ENCODE measurements around the gene FASTKD3.
A peak's percentile ranks its signal among the peaks of the same experiment; 100 is the strongest.

FASTKD3 gene

DNA sequence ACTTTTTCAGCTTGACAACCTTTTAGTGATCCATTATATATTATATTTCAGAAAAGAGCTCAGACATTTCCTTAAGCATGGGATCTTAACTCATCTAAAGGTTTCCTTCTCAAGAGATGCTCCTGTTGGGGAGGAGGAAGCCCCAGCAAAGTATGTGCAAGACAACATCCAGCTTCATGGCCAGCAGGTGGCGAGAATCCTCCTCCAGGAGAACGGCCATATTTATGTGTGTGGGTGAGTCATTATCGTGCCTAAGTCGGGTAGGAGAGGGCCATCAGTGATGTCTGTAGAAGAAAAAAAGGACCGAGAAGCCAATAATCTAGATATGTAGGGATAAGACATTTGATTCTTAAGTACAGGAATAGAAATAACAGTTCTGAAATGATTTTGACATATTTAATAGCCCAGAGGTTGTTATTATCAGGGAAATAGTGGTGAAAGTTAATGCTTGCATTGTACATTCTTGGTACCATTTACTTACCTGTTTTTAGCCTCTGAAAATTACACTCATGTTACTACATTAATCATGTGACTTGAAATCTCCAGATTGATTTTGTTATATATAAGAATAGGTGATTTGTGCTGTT lies 28.3 kb upstream of the FASTKD3 start:
- H3K36me3 Mint-ChIP-seq (ENCODE audit: low read depth), result peaks cover 83% of the 10 kb centered on the region
- no peaks in the 10 kb centered on the region for H3K9me3 Mint-ChIP-seq
- H3K4me1 Mint-ChIP-seq, result no peaks in the 10 kb centered on the region
- no peak overlapping the region for H3K4me3 Mint-ChIP-seq
- TF ChIP-seq, protein P1, sequence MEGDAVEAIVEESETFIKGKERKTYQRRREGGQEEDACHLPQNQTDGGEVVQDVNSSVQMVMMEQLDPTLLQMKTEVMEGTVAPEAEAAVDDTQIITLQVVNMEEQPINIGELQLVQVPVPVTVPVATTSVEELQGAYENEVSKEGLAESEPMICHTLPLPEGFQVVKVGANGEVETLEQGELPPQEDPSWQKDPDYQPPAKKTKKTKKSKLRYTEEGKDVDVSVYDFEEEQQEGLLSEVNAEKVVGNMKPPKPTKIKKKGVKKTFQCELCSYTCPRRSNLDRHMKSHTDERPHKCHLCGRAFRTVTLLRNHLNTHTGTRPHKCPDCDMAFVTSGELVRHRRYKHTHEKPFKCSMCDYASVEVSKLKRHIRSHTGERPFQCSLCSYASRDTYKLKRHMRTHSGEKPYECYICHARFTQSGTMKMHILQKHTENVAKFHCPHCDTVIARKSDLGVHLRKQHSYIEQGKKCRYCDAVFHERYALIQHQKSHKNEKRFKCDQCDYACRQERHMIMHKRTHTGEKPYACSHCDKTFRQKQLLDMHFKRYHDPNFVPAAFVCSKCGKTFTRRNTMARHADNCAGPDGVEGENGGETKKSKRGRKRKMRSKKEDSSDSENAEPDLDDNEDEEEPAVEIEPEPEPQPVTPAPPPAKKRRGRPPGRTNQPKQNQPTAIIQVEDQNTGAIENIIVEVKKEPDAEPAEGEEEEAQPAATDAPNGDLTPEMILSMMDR (IDR thresholded peaks at IDR 0.05), result peak; percentile 37
- no peaks in the 10 kb centered on the region for H3K27me3 Mint-ChIP-seq (ENCODE audit: low read depth, poor library complexity)
- peak; percentile 34 for DNase-seq
- H3K27ac Mint-ChIP-seq, result no peak overlapping the region

DNA sequence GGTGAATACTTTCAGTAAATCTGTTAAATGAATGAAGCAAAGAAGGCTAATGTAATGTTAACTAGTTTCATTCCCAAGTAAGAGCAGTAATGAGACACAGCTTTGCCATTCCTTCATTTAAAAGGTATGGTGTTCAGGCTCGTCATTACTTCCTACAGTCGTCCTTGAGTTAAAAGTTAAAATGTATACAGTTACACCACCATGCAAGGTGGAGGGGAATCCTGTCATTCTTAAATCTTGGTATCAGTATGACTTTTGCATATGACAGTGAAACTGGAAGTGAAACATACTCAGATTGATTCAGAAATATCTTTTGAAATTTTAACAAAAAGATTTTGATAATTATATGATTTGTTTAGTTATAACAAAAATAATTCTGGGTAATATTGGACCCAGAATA lies 26.0 kb upstream of the FASTKD3 start:
- H3K4me3 Mint-ChIP-seq, result no peak overlapping the region
- H3K4me1 Mint-ChIP-seq, result no peaks in the 10 kb centered on the region
- DNase-seq, result no peak
- H3K36me3 Mint-ChIP-seq (ENCODE audit: low read depth), result peaks cover 81% of the 10 kb centered on the region
- H3K27ac Mint-ChIP-seq, result no peak overlapping the region
- no peaks in the 10 kb centered on the region for H3K9me3 Mint-ChIP-seq
- TF ChIP-seq, protein P1 (IDR thresholded peaks at IDR 0.05), result no peak
- H3K27me3 Mint-ChIP-seq (ENCODE audit: low read depth, poor library complexity), result no peaks in the 10 kb centered on the region

DNA sequence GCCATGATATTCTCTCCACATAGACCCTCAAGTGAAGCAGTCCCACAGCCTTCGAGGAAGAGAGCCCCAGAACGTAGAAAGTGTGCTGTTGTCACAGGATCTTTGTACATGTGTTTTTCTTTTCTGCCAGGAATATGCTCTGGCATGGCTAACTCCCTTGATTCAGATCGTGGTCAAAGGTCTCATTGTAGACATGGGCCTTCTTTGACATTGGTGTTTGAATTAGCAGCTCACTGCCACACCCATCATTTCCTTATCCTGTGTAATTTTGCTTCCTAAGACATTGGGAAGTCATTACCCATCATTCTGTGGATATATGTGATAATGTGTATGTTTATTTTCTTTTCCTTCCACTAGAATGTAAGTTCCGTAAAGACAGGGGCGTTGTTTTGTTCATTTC lies 25.6 kb upstream of the FASTKD3 start:
- no peak for DNase-seq
- Mint-ChIP-seq H3K36me3 (ENCODE audit: low read depth) (peaks cover 83% of the 10 kb centered on the region), H3K4me1 (no peaks in the 10 kb centered on the region), H3K27ac (no peak overlapping the region), H3K27me3 (ENCODE audit: low read depth, poor library complexity) (no peaks in the 10 kb centered on the region), H3K9me3 (no peaks in the 10 kb centered on the region), H3K4me3 (no peak overlapping the region)
- TF ChIP-seq, protein P1 (IDR thresholded peaks at IDR 0.05), result no peak

DNA sequence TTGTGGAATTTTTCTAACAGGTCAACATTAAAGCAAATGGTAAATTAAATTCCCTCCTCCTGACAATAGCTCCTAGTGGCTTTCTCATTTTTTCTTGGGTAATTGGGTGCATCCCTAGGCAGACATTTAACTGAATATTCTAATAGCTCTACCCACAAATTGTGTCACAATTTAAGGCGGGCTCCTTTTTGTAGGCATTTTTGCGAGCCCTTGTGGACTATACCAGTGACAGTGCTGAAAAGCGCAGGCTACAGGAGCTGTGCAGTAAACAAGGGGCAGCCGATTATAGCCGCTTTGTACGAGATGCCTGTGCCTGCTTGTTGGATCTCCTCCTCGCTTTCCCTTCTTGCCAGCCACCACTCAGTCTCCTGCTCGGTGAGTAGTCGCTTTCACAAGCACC lies 20.1 kb upstream of the FASTKD3 start:
- DNase-seq, result no peak
- Mint-ChIP-seq H3K4me3 (no peak overlapping the region), H3K9me3 (no peaks in the 10 kb centered on the region), H3K27me3 (ENCODE audit: low read depth, poor library complexity) (no peaks in the 10 kb centered on the region), H3K36me3 (ENCODE audit: low read depth) (peaks cover 71% of the 10 kb centered on the region), H3K4me1 (no peaks in the 10 kb centered on the region), H3K27ac (no peak overlapping the region)
- TF ChIP-seq, protein P1 (IDR thresholded peaks at IDR 0.05), result no peak

DNA sequence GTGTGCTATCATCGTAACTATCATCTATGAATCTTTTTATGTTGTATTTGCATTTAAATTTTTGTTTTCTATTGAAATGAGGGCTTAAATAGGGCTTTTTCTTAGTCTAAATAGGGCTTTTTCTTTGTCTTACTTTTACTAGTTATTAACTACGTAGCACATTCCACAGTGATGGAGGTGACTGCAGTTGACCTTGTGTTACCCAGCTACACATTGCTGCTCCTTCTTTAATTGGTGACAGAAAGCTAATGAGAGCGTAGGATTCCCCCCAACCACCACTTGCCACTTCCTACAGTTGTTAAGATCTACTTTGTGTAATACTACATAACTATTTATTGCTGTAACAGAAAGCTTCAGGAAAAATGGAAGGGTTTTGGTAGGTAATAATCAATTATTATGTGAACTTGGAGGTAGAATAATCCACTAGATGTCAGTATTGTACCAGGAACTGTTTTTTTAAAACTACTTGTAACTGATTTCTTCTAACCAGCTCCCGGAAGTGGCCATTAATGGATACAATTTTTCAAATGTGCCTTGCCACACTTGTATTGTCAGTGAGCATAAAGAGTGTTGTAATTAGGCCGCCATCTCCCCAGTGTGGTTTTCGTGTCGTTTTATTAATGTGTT lies 18.1 kb upstream of the FASTKD3 start:
- H3K27me3 Mint-ChIP-seq (ENCODE audit: low read depth, poor library complexity), result no peaks in the 10 kb centered on the region
- no peaks in the 10 kb centered on the region for H3K9me3 Mint-ChIP-seq
- no peak for DNase-seq
- TF ChIP-seq, protein P1 (IDR thresholded peaks at IDR 0.05), result peak; percentile 49
- H3K27ac Mint-ChIP-seq, result no peak overlapping the region
- no peak overlapping the region for H3K4me3 Mint-ChIP-seq
- peaks cover 66% of the 10 kb centered on the region for H3K36me3 Mint-ChIP-seq (ENCODE audit: low read depth)
- no peaks in the 10 kb centered on the region for H3K4me1 Mint-ChIP-seq

Data from nephron progenitor cell (in vitro differentiated cells).